ENCODE results near the gene CNTNAP3B.
"Not testable (repeated sequence)": the region's sequence is repeated elsewhere in the genome, so short reads cannot be mapped to it uniquely, and the experiment has no call there.

Gene CNTNAP3B

DNA sequence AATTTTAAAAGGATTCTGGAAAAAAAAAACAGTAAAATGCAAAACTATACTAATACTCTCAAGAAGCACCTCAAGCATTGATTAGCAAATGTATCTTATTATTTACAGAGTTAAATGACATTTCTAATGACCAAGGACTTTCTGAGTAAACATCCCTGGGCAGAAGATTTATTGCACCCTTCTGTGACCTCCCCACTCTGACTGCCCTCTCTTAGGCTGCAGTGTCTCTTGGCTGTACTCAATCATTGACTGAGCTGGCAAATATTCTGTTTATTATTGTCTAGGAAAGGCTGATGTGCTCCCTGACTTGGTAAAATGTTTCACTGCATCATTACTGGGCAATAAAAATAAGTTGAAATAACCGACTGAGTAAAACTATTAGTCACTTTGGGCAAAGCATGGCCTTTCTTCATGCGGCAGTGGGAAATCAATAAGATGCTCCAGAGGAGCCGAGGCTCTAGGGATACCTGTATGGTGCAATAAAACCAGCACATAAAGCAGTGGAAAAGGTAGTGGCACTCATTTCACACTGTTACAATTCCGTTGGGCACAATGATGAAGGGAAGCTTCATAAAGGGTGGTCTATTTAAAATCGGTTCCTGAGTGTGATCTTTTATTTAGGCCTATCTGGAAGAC, 151.1 kb downstream of the CNTNAP3B start:
- not testable (repeated sequence) for DNase-seq (ENCODE audit: low spot score)

DNA sequence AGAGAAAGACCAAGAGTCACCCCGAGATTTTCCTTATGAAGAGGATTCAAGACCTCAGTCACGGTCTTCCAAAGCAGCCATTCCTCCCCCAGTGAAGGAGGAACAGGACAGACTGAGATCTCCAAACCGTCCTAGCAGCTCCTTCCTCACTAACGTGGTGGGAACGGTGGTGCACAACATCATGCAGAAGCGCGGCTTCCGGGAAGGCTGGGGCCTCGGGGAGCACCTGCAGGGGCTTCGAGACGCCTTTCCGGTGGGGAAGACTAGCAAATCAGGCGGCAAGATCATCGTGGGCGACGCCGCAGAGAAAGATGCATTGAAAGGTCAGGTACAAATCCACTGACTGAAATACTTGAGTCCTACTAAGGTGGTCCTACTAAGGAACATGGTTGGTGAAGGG, 154.3 kb downstream of the CNTNAP3B start:
- DNase-seq (ENCODE audit: low spot score) = not testable (repeated sequence)

DNA sequence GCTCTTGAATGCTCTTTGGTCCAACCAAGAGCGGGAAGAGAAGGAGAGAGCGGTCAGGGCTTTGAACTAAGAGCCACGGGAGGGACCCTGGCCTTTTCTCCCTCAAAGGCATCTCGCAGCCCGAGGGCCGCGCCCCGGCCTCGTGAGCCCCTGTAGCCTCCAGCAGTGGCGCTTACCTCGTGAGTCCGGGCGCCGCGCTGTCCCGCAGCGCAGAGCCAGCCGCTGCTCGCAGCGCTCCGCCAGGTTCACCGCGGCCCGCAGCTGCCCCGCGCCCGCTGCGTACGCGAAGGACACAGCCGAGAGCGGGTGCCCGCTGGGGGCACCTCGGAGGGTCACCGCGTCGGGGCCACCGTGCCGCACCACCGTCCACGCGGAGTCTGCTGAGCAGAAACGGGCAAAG, 176.2 kb downstream of the CNTNAP3B start:
- DNase-seq (ENCODE audit: low spot score) = not testable (repeated sequence)

DNA sequence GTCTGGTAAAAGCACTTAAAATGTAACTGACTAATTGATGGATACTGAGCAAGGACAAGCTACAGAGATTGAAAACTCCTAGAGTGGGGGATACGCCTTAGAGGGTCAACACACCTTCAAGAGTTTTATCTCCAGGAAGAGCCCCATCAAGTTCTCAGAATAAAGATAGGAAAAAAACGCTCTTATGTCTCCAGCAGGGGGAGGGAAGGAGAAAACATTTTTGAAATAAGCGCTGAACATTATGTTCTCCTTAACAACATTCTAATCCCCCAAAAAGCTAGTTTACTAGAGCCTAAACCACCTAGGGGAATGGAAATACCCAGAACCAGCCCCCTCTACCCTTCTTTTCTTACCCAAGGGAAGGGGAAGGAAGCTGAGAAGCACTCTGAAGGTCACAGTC, 187.5 kb downstream of the CNTNAP3B start:
- not testable (repeated sequence) for DNase-seq (ENCODE audit: low spot score)

DNA sequence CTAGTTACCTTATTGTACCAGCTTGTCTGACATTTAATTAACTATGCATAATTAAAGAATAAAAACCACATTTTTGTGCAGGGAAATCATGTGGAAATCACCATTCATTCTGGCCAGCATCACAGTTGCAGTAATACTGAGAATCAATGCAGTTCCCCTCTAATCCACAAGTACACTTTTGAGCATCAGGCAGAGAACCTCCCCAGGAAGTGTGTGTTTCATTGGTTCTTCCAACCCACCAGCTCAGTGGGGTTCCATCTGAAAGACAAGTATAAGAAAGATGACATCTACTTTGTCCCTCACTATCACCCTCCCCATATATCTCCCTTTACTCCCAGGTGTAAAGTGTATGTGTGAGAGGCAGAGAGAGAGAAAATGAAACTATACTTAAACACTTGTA, 191.1 kb downstream of the CNTNAP3B start:
- not testable (repeated sequence) for DNase-seq (ENCODE audit: low spot score)

DNA sequence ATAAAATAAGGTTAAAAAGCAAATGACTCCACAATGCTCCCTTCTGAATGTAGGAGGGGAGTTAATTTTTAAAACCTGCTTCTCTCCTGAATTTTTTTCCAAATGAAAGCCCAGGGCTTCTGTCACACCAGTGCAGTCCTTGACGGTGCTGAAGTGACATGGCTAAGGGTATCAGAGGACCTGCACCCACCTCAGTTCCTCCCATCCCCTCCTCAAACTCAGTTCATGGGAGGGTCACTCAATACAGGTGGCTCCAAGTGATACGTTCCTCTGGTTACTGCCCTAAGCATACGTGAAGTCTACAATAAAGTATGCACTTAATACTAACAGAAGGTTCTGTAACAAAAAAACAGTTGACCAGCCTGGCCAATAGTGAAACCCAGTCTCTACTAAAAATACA, 193.5 kb downstream of the CNTNAP3B start:
- not testable (repeated sequence) for DNase-seq (ENCODE audit: low spot score)

DNA sequence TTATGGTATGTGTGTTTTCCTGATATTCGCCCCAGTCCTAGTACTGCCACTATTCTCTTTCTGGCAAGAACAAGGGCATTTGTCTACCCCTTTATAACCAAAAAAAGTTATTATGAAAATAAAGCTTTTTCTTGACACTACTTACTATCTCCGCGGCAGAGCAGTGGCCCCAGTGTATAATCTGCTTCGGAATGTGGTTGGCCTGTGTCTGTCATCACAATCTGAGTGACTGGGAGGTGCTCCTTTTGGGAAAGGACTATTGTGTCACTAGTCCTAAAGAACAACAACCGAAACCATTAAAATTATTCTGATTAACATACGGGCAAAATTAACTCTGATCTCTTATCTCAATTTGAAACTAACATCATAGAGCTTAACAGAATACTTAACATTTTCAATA, 200.1 kb downstream of the CNTNAP3B start:
- DNase-seq (ENCODE audit: low spot score) = not testable (repeated sequence)

DNA sequence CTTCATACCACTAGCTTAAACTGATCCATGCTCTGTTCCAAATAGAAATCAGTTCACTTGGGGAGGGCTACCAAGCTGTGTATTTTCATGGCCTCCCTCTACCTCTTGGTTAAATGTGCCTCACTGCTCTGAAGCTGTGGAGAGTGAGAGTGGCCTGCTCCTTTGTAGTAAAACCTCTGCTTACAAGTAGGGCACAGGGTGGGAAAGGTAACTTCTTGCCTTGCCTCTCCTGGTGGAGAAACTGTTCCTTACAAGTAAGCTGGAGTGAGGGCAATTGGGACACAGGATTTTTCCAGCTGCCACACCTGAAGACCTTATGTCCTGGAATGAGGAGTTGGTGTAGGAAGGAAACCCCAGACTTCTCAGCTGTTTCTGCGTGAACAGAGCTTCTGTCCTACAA, 211.9 kb downstream of the CNTNAP3B start:
- not testable (repeated sequence) for DNase-seq (ENCODE audit: low spot score)

DNA sequence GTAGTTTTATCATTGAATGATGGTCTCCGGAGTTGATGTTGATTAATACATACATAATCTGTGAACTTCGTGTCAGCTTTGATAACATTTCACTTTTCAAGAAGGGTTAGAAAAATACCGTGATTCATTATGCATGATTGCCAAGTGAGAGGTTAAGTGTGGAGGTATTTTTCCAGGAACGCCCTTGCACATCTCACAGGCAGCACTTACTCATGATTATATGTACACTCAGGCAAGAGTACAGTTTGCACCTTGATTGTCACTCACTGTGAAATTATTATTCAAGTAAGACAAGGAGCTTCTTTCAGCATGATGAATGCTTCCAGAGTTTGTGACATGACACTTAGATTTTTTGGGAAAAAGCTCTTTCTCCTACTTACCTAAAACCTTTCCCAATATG, 223.7 kb downstream of the CNTNAP3B start:
- DNase-seq (ENCODE audit: low spot score) = not testable (repeated sequence)

DNA sequence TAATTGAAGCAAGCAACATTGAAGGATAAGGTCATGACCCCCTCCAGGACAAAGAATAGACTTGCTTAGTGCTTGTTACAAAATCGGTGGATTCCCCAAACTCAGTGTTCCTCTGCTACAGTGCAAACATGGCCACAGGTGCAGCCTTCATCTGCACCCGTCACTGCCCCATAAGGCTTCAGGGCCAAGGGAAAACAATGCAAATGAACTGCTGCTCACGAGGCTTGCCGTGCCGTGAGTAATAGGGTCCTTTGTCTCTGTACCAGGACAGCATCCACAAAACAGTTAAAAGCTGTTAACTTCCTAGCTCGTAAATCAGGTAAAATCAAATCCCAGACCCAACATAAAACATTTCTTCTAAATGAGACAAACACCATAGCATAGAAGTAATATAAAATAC, 226.5 kb downstream of the CNTNAP3B start:
- not testable (repeated sequence) for DNase-seq (ENCODE audit: low spot score)

DNA sequence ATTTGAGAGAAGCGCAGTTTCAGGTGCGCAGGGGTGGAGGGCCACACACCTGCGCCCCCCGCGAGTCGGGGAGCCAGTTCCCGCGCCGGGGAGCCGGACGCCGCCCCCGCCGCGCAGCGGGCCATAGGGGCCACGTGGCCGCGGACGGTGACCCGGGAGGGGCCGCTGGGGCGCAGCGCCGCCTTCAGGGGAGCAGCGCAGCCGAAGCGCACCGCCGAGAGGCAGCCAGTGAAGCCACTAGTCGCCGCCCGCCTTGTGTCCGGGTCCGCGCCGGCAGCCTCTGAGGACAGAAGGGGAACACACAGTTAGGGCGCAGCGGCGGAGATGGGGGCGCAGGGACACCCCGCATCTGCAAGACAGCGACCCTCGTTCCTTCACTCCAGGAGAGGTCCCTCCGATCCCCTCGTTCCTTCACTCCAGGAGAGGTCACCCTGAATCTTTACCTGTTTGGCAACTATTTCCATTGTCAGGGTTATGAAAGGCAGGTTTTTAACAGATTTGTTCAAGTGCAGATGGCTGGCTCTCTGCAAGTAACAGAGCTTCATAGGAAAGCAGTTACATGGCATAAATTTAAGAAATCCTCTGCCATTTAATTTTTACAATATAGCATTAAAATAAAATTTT, 230.4 kb downstream of the CNTNAP3B start:
- DNase-seq (ENCODE audit: low spot score) = not testable (repeated sequence)

DNA sequence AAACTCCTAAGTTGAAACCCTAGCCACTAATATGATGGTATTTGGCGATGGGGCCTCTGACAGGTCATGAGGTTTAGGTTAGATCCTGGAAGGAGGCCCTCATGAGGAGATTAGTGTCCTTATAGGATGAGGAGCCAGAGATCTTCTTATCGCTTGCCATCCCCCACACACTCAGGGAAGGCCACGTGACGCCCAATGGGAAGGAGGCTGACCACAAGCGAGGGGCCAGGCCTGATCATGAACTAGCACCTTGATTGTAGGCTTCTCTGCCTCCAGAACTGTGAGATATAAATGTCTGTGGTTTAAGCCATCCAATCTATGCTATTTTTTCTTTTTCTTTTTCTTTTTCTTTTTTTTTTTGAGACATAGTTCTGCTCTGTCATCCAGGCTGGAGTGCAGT, 254.7 kb downstream of the CNTNAP3B start:
- DNase-seq (ENCODE audit: low spot score) = not testable (repeated sequence)

DNA sequence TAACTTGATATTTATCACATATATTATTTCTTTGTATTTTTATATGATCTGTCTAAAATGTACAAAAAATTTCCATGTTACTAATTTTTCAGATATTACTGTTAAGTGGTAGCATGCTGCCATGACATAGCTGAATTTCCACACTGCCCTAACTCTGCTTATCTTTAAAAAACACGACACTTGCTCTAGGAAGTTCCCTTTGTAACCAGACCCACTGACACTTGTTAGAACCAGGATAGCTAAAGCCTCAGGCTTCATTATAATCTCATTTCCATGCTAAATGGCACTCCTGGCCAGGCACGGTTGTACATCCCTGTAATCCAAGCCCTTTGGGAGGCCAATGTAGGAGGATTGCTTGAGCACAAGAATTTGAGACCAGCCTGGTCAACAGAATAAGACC, 273.8 kb downstream of the CNTNAP3B start:
- not testable (repeated sequence) for DNase-seq (ENCODE audit: low spot score)

DNA sequence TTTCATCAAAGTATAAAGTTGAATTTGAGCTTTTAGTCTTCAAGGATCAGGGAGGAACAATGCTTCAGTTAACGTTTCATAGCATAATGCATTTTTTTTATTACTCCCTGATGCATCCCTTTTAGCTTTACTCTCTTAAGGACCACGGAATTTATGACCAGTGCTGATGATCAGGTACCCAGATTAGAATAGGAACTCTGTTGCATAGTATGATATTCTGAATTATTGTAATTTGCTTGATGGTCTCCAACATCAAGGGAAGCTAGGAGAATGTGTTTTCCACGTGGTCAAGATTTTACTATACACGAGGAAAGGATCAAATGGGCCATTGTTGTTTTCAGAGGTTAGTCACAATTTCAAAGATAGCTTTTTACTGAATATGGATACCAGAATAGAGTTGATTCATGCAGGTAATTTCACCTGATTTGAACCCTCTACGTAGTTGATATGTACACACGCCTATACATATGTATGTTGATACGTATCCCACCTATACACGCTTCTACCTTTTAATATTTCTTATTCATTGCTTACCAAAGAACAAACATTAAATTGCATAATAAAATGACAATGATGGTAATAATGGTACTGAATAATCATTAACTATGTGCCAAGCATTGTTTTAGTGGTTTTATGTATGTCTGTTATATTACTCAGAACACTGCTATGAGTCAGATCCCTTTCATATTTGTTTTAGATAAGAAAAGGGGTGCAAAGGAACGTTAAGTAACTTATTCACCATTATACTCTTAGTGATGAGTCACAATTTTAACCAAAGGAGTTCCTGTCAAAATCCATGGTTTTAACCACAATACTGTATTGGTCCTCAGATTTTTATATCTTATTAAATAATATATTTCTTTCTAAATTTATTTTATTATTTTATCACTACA, 277.1 kb downstream of the CNTNAP3B start:
- DNase-seq (ENCODE audit: low spot score) = not testable (repeated sequence)

DNA sequence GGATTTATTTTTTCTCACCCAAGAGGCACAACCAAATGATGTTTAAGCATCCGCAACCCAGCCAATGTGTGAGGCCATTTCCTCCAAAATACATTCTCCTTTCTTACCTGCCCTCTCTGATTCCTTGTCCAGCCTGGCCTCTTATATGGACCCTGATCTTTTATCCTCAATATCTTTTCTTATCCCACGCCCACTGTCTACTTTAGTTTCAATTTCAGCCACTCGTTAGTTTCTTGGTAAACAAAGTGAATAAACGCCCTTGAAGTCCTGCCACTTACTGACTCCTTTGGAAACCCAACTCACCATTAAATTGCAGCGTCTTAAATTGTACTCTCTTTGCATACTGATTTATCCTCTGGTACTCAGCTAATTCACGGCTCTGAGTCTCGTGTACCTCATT, 281.4 kb downstream of the CNTNAP3B start:
- DNase-seq (ENCODE audit: low spot score) = not testable (repeated sequence)
